B cell (primary cell): Measurements from ENCODE around the gene C1QTNF12. TPM values are rescaled to one million over a fixed set of nuclear protein-coding genes. Genes with fewer than 3 reads are reported as not detected.

Experiments
- ATAC-seq: fragments of 200-7000 bp; cut with Tn5 transposase; one replicate; pipeline ENCODE4 v1.10.0; 2021; ENCODE audit warnings: low read depth, mild to moderate bottlenecking, moderate number of reproducible peaks, moderate library complexity
- CTCF ChIA-PET: fragments of 350-600 bp; sonication (Branson Sonifier 250); formaldehyde crosslinking; loops from one replicate; lab custom pipeline; 2021; ENCODE audit warnings: antibody characterized with exemption, inconsistent platforms; lab: Charles Lee
- POLR2A ChIA-PET: fragments of 350-600 bp; sonication (Branson Sonifier 250); formaldehyde crosslinking; loops from one replicate; lab custom pipeline; 2021; ENCODE audit warnings: antibody characterized with exemption; lab: Charles Lee
- DNase-seq: peaks from one replicate; pipeline ENCODE4 v3.0.0; 2013
- H2AFZ ChIP-seq: 2 replicates; pipeline ENCODE4 v1.6.1; 2012; ENCODE audit warnings: mild to moderate bottlenecking, low read depth, low read length; ENCODE audit not compliant: insufficient read depth, poor library complexity, severe bottlenecking
- H3K27ac ChIP-seq, 2 donors: 1 replicate in 1 of 2; 2 replicates in 1 of 2; pipeline ENCODE4 v1.5.1; 2012 to 2013; ENCODE audit warnings: low read length in 2 of 2, mild to moderate bottlenecking in 2 of 2, moderate library complexity in 1 of 2
- H3K27me3 ChIP-seq, 4 experiments: fragments of 200-600 bp in 1 of 4; sonication (generic) in 1 of 4; replicated peaks in 1 of 4; 1 replicate in 2 of 4; 2 replicates in 2 of 4; pipeline versions ENCODE4 v1.6.1 to v1.7.0; 2013 to 2016; ENCODE audit warnings: low read length in 3 of 4, mild to moderate bottlenecking in 2 of 4, mixed read lengths in 1 of 4, moderate library complexity in 1 of 4; ENCODE audit not compliant: insufficient read depth in 4 of 4, control insufficient read depth in 3 of 4; ENCODE audit errors: control extremely low read depth in 1 of 4
- H3K36me3 ChIP-seq, 2 experiments: replicated peaks in 1 of 2; 1 replicate in 1 of 2; 2 replicates in 1 of 2; pipeline versions ENCODE4 v1.6.1 to v1.7.1; 2013; ENCODE audit warnings: low read length in 1 of 2; ENCODE audit not compliant: insufficient read depth in 2 of 2, control insufficient read depth in 1 of 2; ENCODE audit errors: control extremely low read depth in 1 of 2, extremely low read depth in 1 of 2
- H3K4me1 ChIP-seq, 2 donors: fragments of 200-600 bp in 1 of 2; sonication (generic) in 1 of 2; 1 replicate in 1 of 2; 2 replicates in 1 of 2; pipeline versions ENCODE4 v1.5.1 to v1.6.1; 2013 to 2017; ENCODE audit warnings: low read length in 2 of 2; ENCODE audit not compliant: control insufficient read depth in 2 of 2, insufficient read depth in 2 of 2
- H3K4me2 ChIP-seq: replicated peaks from 2 replicates; pipeline ENCODE3; 2012; ENCODE audit warnings: mild to moderate bottlenecking, low read depth, low read length; ENCODE audit not compliant: poor library complexity, severe bottlenecking
- H3K4me3 ChIP-seq, 5 experiments: fragments of 200-600 bp in 1 of 5; sonication (generic) in 1 of 5; 1 replicate in 3 of 5; 2 replicates in 2 of 5; pipeline versions ENCODE4 v1.5.1 to v1.7.0; 2011 to 2016; ENCODE audit warnings: low read length in 4 of 5, mild to moderate bottlenecking in 4 of 5, low read depth in 2 of 5, control low read depth in 1 of 5, moderate library complexity in 1 of 5; ENCODE audit not compliant: insufficient read depth in 1 of 5; ENCODE audit errors: control extremely low read depth in 1 of 5, extremely low read depth in 1 of 5
- H3K79me2 ChIP-seq: fragments of 200-600 bp; sonication (generic); one replicate; pipeline ENCODE4 v1.6.0; 2016; ENCODE audit warnings: low read length; ENCODE audit not compliant: control insufficient read depth, insufficient read depth
- H3K9ac ChIP-seq: fragments of 200-600 bp; sonication (generic); 2 replicates; pipeline ENCODE4 v1.6.1; 2017; ENCODE audit warnings: mild to moderate bottlenecking, low read length, moderate library complexity
- H3K9me3 ChIP-seq, 3 donors: one replicate each; pipeline versions ENCODE4 v1.6.1 to v1.7.1; 2013; ENCODE audit warnings: low read length in 2 of 3; ENCODE audit not compliant: control insufficient read depth in 2 of 3, insufficient read depth in 1 of 3; ENCODE audit errors: control extremely low read depth in 1 of 3
- H4K20me1 ChIP-seq: 2 replicates; pipeline ENCODE4 v1.6.0; 2012; ENCODE audit warnings: mild to moderate bottlenecking, low read length; ENCODE audit not compliant: insufficient read depth, control insufficient read depth, poor library complexity, severe bottlenecking
- H3K27ac Mint-ChIP-seq: one replicate; pipeline ENCODE4 v1.8.0; 2021; ENCODE audit warnings: mixed read lengths
- H3K27me3 Mint-ChIP-seq: one replicate; pipeline ENCODE4 v1.8.0; 2021; ENCODE audit warnings: mixed read lengths
- H3K4me1 Mint-ChIP-seq: one replicate; pipeline ENCODE4 v1.8.0; 2021; ENCODE audit warnings: mixed read lengths
- H3K4me3 Mint-ChIP-seq: one replicate; pipeline ENCODE4 v1.8.0; 2021; ENCODE audit warnings: mixed read lengths
- H3K9me3 Mint-ChIP-seq: one replicate; pipeline ENCODE4 v1.8.0; 2022; ENCODE audit warnings: mixed read lengths; ENCODE audit not compliant: insufficient read depth
- EZH2 ChIP-seq: IDR thresholded peaks from 2 replicates; pipeline ENCODE4 v1.6.1; 2012; ENCODE audit warnings: borderline replicate concordance, low read depth, mild to moderate bottlenecking, moderate library complexity, low read length; ENCODE audit not compliant: insufficient read depth, poor library complexity, severe bottlenecking
- WGBS: methylation state at CpG from one replicate; pipeline ENCODE4 v1.1.5; 2013; ENCODE audit warnings: missing lambda C conversion rate; ENCODE audit not compliant: insufficient coverage; 5-methylcytosine and 5-hydroxymethylcytosine counted together
- intact Hi-C: fragments of 100-400 bp; cut with micrococcal nuclease; formaldehyde crosslinking; loops from one replicate; pipeline ENCODE4 v1.10.0; 2022
- polyA plus RNA-seq: library from polyadenylated mRNA; depleted of rRNA; stranded (reverse); fragments of >200 nt; gene quantifications from 2 replicates; pipeline ENCODE4 v1.2.3, GENCODE V29; 2012
- total RNA-seq, 2 donors: library from RNA; stranded (reverse); fragments of 120-200 nt in 1 of 2; gene quantifications; 1 replicate in 1 of 2; 2 replicates in 1 of 2; pipeline versions ENCODE4 v1.2.3 to v1.2.4, GENCODE V29; 2013 to 2022
- TF ChIP-seq, protein P1 (sequence below): fragments of 200-600 bp; IDR thresholded peaks from one replicate; pipeline ENCODE4 v1.8.0; 2022; ENCODE audit warnings: antibody characterized with exemption, mild to moderate bottlenecking

C1QTNF12 gene
- total and polyA plus RNA-seq, 2 donors (not counting 1 experiment from before 2014, with no cell fraction given): 1.2 to 3.2 TPM

DNA sequence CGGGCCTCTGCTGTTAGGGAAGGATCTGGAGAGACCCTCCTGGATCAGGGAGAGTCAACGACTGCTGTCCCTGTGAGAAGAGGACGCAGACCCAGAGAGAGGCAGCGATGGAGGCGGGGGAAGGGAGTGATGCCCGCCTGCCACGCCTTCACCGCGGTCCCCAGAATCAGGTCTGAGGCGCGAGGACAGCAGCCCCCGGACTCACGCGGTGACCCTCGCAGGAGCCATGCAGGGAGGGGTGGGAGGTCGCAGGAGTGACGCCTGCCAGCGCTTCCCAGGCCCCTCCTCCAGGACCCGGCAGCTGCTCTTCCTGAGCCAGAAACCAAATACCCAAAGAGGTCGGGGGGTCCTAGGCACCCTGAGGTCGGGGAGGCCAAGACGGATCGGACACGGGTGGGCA lies 26.3 kb downstream of the C1QTNF12 start:
- no peak overlapping the region for H3K27ac ChIP-seq
- ATAC-seq (no peak), DNase-seq (no peak)
- WGBS: 97% methylated on average over 24 of the region's 24 CpGs
- peaks cover 0 to 3% (median 0%) of the 10 kb centered on the region in 3 donors for H3K9me3 ChIP-seq
- peaks cover 0 to 68% of the 10 kb centered on the region in 2 experiments for H3K36me3 ChIP-seq
- H2AFZ ChIP-seq: no peak overlapping the region
- POLR2A ChIA-PET: no interaction called here
- Mint-ChIP-seq H3K27me3 (no peaks in the 10 kb centered on the region), H3K4me3 (no peak overlapping the region), H3K27ac (no peak overlapping the region), H3K4me1 (peaks cover 8% of the 10 kb centered on the region), H3K9me3 (no peaks in the 10 kb centered on the region)
- peaks cover 3 to 4% of the 10 kb centered on the region in 2 donors for H3K4me1 ChIP-seq
- intact Hi-C loops: no loop called here
- H3K79me2 ChIP-seq: peaks cover 18% of the 10 kb centered on the region
- CTCF ChIA-PET: no interaction called here
- TF ChIP-seq, protein P1, sequence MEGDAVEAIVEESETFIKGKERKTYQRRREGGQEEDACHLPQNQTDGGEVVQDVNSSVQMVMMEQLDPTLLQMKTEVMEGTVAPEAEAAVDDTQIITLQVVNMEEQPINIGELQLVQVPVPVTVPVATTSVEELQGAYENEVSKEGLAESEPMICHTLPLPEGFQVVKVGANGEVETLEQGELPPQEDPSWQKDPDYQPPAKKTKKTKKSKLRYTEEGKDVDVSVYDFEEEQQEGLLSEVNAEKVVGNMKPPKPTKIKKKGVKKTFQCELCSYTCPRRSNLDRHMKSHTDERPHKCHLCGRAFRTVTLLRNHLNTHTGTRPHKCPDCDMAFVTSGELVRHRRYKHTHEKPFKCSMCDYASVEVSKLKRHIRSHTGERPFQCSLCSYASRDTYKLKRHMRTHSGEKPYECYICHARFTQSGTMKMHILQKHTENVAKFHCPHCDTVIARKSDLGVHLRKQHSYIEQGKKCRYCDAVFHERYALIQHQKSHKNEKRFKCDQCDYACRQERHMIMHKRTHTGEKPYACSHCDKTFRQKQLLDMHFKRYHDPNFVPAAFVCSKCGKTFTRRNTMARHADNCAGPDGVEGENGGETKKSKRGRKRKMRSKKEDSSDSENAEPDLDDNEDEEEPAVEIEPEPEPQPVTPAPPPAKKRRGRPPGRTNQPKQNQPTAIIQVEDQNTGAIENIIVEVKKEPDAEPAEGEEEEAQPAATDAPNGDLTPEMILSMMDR: no peak
- TF ChIP-seq EZH2: no peak
- no peak overlapping the region for H3K4me2 ChIP-seq
- no peak overlapping the region for H3K4me3 ChIP-seq
- no peaks in the 10 kb centered on the region for H3K27me3 ChIP-seq
- H4K20me1 ChIP-seq: peaks cover 74% of the 10 kb centered on the region
- no peak overlapping the region for H3K9ac ChIP-seq

DNA sequence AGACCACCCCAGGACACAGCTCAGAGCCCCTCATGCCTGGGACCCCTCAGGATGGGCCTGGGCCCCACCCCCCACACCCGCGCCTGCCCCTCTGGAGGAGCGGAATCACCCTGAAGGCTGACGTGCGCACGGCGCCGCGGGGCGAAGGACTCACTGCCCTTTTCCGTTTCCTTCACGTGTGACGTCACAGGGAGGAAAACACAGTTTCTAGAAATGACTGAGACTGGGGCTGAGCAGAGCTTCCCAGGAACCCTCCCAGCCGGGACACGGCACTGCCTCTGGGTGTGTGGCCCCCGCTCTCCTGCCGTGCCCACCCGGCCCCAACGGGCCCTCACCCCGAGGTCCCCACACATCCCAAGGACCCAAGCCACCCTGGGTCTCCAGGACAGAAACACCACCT lies 27.2 kb downstream of the C1QTNF12 start:
- CTCF ChIA-PET: interaction anchor here (1.8 kb wide), 1 partner anchor 97 kb away, joined by 5 read pairs; no protein-coding TSS in a partner anchor
- POLR2A ChIA-PET: no interaction called here
- DNase-seq (no peak), ATAC-seq (no peak)
- Histone ChIP-seq H4K20me1 (peaks cover 66% of the 10 kb centered on the region), H3K9ac (no peak overlapping the region), H3K27me3 (no peaks in the 10 kb centered on the region), H3K79me2 (peaks cover 14% of the 10 kb centered on the region), H3K4me2 (no peak overlapping the region), H3K9me3 (peaks cover 0 to 6% (median 0%) of the 10 kb centered on the region in 3 donors), H3K27ac (no peak overlapping the region), H3K4me1 (peaks cover 11 to 12% of the 10 kb centered on the region in 2 donors), H3K36me3 (peaks cover 0 to 61% of the 10 kb centered on the region in 2 experiments), H3K4me3 (no peak overlapping the region), H2AFZ (no peak overlapping the region)
- H3K9me3 Mint-ChIP-seq: no peaks in the 10 kb centered on the region
- TF ChIP-seq, protein P1: no peak
- no peak for TF ChIP-seq EZH2
- intact Hi-C loops: no loop called here
- H3K27me3 Mint-ChIP-seq: no peaks in the 10 kb centered on the region
- H3K4me3 Mint-ChIP-seq: no peak overlapping the region
- H3K4me1 Mint-ChIP-seq: peaks cover 16% of the 10 kb centered on the region
- H3K27ac Mint-ChIP-seq: no peak overlapping the region
- 94% methylated on average over 20 of the region's 20 CpGs for WGBS
